ENCODE measurements around the gene KRTAP10-2.

Gene KRTAP10-2

GRCh38 chr21:44524414-44525371 lies 26.6 kb downstream of the KRTAP10-2 start:
- DNase-seq, result no peak

GRCh38 chr21:44523567-44524413 lies 27.5 kb downstream of the KRTAP10-2 start:
- DNase-seq, result no peak

- DNase-seq, result no peak
Observed at GRCh38 chr21:44522753-44523204, 28.5 kb downstream of the KRTAP10-2 start.

GRCh38 chr21:44521928-44522752 lies 29.2 kb downstream of the KRTAP10-2 start:
- no peak for DNase-seq

GRCh38 chr21:44521301-44521927 lies 29.9 kb downstream of the KRTAP10-2 start:
- DNase-seq, result no peak

- no peak for DNase-seq
Observed at GRCh38 chr21:44520326-44521300, 30.7 kb downstream of the KRTAP10-2 start.

- no peak for DNase-seq
Observed at GRCh38 chr21:44519346-44520325, 31.7 kb downstream of the KRTAP10-2 start.

GRCh38 chr21:44518686-44519085 lies 32.6 kb downstream of the KRTAP10-2 start:
- no peak for DNase-seq

- DNase-seq, result peak in 1 of 2 donors; percentile 5
Observed at GRCh38 chr21:44517175-44517899, 34.0 kb downstream of the KRTAP10-2 start.

GRCh38 chr21:44516828-44517174 lies 34.5 kb downstream of the KRTAP10-2 start:
- no peak for DNase-seq

GRCh38 chr21:44516342-44516741 lies 35.0 kb downstream of the KRTAP10-2 start:
- no peak for DNase-seq

GRCh38 chr21:44515359-44516165 lies 35.7 kb downstream of the KRTAP10-2 start:
- DNase-seq, result no peak

GRCh38 chr21:44514746-44515358 lies 36.5 kb downstream of the KRTAP10-2 start:
- DNase-seq, result no peak

- DNase-seq, result no peak
Observed at GRCh38 chr21:44514218-44514520, 37.1 kb downstream of the KRTAP10-2 start.

GRCh38 chr21:44513389-44514217 lies 37.7 kb downstream of the KRTAP10-2 start:
- no peak for DNase-seq

- DNase-seq, result no peak
Observed at GRCh38 chr21:44512496-44513388, 38.6 kb downstream of the KRTAP10-2 start.

Measured in hippocampal formation (tissue), 2 donors.